Right ventricle myocardium inferior (tissue), 1 donor: Measurements from ENCODE around the gene USP17L12. TPM values are rescaled to one million over a fixed set of nuclear protein-coding genes. Genes with fewer than 3 reads are reported as not detected.

Experiments
- total RNA-seq: library from RNA; stranded (reverse); fragmentation: NEBNext Ultra II Directional; extraction: Animal tissue kit (Norgen Biotek cat#: 25700); gene quantifications from one replicate; pipeline ENCODE4 v1.2.1, GENCODE V29; 2021
- donor health status: DM: no; HTN: yes; CAD: no; lungs with severe emphysema.

USP17L12 gene
- total RNA-seq, 1 donor from 2014 or later: not detected

Other genes with a start within 250 kb of the USP17L12 start
- gene FAM90A26, start 49.7 kb upstream of the USP17L12 start, total RNA-seq: not detected
- not detected for gene USP17L10, start 9.5 kb upstream of the USP17L12 start, total RNA-seq
- gene USP17L11, start 4.7 kb upstream of the USP17L12 start, total RNA-seq: not detected
- not detected for gene USP17L13, start 4.7 kb downstream of the USP17L12 start, total RNA-seq
- gene USP17L15, start 14.2 kb downstream of the USP17L12 start, total RNA-seq: not detected
- not detected for gene USP17L17, start 23.7 kb downstream of the USP17L12 start, total RNA-seq
- not detected for gene USP17L18, start 28.5 kb downstream of the USP17L12 start, total RNA-seq
- not detected for gene USP17L19, start 33.2 kb downstream of the USP17L12 start, total RNA-seq
- not detected for gene USP17L20, start 38.0 kb downstream of the USP17L12 start, total RNA-seq
- not detected for gene USP17L21, start 42.7 kb downstream of the USP17L12 start, total RNA-seq
- not detected for gene USP17L22, start 47.5 kb downstream of the USP17L12 start, total RNA-seq
- gene USP17L24, start 105.0 kb downstream of the USP17L12 start, total RNA-seq: not detected
- not detected for gene USP17L25, start 109.8 kb downstream of the USP17L12 start, total RNA-seq
- not detected for gene USP17L26, start 114.5 kb downstream of the USP17L12 start, total RNA-seq
- gene USP17L5, start 119.3 kb downstream of the USP17L12 start, total RNA-seq: not detected
- not detected for gene USP17L27, start 124.0 kb downstream of the USP17L12 start, total RNA-seq
- not detected for gene USP17L28, start 128.7 kb downstream of the USP17L12 start, total RNA-seq
- gene USP17L29, start 133.5 kb downstream of the USP17L12 start, total RNA-seq: not detected
- not detected for gene USP17L30, start 143.0 kb downstream of the USP17L12 start, total RNA-seq
- gene DEFB131A, start 224.3 kb downstream of the USP17L12 start, total RNA-seq: not detected